ENCODE measurements around the gene KRT35.

- TF ChIP-seq CTCF (IDR thresholded peaks at IDR 0.05) (no peak), EP300 (IDR thresholded peaks at IDR 0.05) (no peak)
Measured at GRCh38 chr17:41519501-41520224, 38.7 kb upstream of the KRT35 start.
